ENCODE measurements around the gene ULK3.

Gene ULK3

GRCh38 chr15:74789741-74790079 is 53.2 kb downstream of the ULK3 start:
- Histone ChIP-seq H3K27me3 (no peaks in the 10 kb centered on the region), H3K4me1 (peaks cover 13% of the 10 kb centered on the region), H3K4me3 (ENCODE audit: low read depth, low read length) (no peak overlapping the region), H3K36me3 (peaks cover 7% of the 10 kb centered on the region; the same call in 1 of the 2 replicates), H3K9me3 (no peaks in the 10 kb centered on the region)
- TF ChIP-seq CTCF (IDR thresholded peaks at IDR 0.05; ENCODE audit: low read depth, low read length): no peak
- DNase-seq: no peak

- Histone ChIP-seq H3K4me1 (peaks cover 13% of the 10 kb centered on the region), H3K9me3 (no peaks in the 10 kb centered on the region), H3K36me3 (peaks cover 7% of the 10 kb centered on the region; the same call in 1 of the 2 replicates), H3K27me3 (no peaks in the 10 kb centered on the region), H3K4me3 (ENCODE audit: low read depth, low read length) (no peak overlapping the region)
- DNase-seq: no peak
- TF ChIP-seq CTCF (IDR thresholded peaks at IDR 0.05; ENCODE audit: low read depth, low read length): no peak
Measured at GRCh38 chr15:74789171-74789631, 53.8 kb downstream of the ULK3 start.

GRCh38 chr15:74788683-74789151 is 54.2 kb downstream of the ULK3 start:
- DNase-seq: no peak
- peaks cover 7% of the 10 kb centered on the region; the same call in 1 of the 2 replicates for H3K36me3 ChIP-seq
- peaks cover 13% of the 10 kb centered on the region for H3K4me1 ChIP-seq
- no peaks in the 10 kb centered on the region for H3K9me3 ChIP-seq
- no peak overlapping the region for H3K4me3 ChIP-seq (ENCODE audit: low read depth, low read length)
- no peak for TF ChIP-seq CTCF (IDR thresholded peaks at IDR 0.05; ENCODE audit: low read depth, low read length)
- H3K27me3 ChIP-seq: no peaks in the 10 kb centered on the region

- DNase-seq: no peak
- H3K4me1 ChIP-seq: peaks cover 13% of the 10 kb centered on the region
- no peak for TF ChIP-seq CTCF (IDR thresholded peaks at IDR 0.05; ENCODE audit: low read depth, low read length)
- H3K9me3 ChIP-seq: no peaks in the 10 kb centered on the region
- H3K27me3 ChIP-seq: no peaks in the 10 kb centered on the region
- no peak overlapping the region for H3K4me3 ChIP-seq (ENCODE audit: low read depth, low read length)
- peaks cover 7% of the 10 kb centered on the region; the same call in 1 of the 2 replicates for H3K36me3 ChIP-seq
Measured at GRCh38 chr15:74788042-74788682, 54.8 kb downstream of the ULK3 start.

- peaks cover 13% of the 10 kb centered on the region for H3K4me1 ChIP-seq
- no peaks in the 10 kb centered on the region for H3K9me3 ChIP-seq
- DNase-seq: peak; percentile 80
- no peaks in the 10 kb centered on the region for H3K27me3 ChIP-seq
- H3K4me3 ChIP-seq (ENCODE audit: low read depth, low read length): no peak overlapping the region
- TF ChIP-seq CTCF (IDR thresholded peaks at IDR 0.05; ENCODE audit: low read depth, low read length): peak; percentile 80
- H3K36me3 ChIP-seq: peaks cover 7% of the 10 kb centered on the region; the same call in 1 of the 2 replicates
Measured at GRCh38 chr15:74787251-74788041, 55.5 kb downstream of the ULK3 start.
